WTC11 (cell line): Measurements from ENCODE around the gene TBC1D24. TPM values are rescaled to one million over a fixed set of nuclear protein-coding genes. Genes with fewer than 3 reads are reported as not detected.

Experiments used
- ATAC-seq: fragments of 200-7000 bp; cut with Tn5 transposase; 2 replicates; pipeline ENCODE4 v1.10.0; 2021; ENCODE audit warnings: mild to moderate bottlenecking, moderate library complexity
- CTCF ChIA-PET: fragments of 300-600 bp; sonication (Branson Sonifier 250); formaldehyde crosslinking; loops from one replicate; lab custom pipeline; 2021; ENCODE audit warnings: antibody characterized with exemption; lab: Charles Lee
- POLR2A ChIA-PET: fragments of 350-600 bp; sonication (Branson Sonifier 250); formaldehyde crosslinking; loops from one replicate; lab custom pipeline; 2021; ENCODE audit warnings: antibody characterized with exemption; lab: Charles Lee
- DNase-seq: peaks from one replicate; pipeline ENCODE4 v3.0.0; 2021; ENCODE audit warnings: low spot score
- H3K27ac Mint-ChIP-seq: 2 replicates; pipeline ENCODE4 v1.8.0; 2021; ENCODE audit warnings: mixed read lengths
- H3K27me3 Mint-ChIP-seq: 2 replicates; pipeline ENCODE4 v1.8.0; 2021; ENCODE audit warnings: low read depth, mild to moderate bottlenecking, moderate library complexity, mixed read lengths
- H3K36me3 Mint-ChIP-seq: 2 replicates; pipeline ENCODE4 v1.8.0; 2021; ENCODE audit warnings: mixed read lengths
- H3K4me1 Mint-ChIP-seq: 2 replicates; pipeline ENCODE4 v1.8.0; 2022; ENCODE audit warnings: mixed read lengths
- H3K4me3 Mint-ChIP-seq: 2 replicates; pipeline ENCODE4 v1.8.0; 2021; ENCODE audit warnings: mild to moderate bottlenecking, moderate library complexity, mixed read lengths
- H3K9me3 Mint-ChIP-seq: 2 replicates; pipeline ENCODE4 v1.8.0; 2021; ENCODE audit warnings: mixed read lengths
- AFF4 ChIP-seq: sonication (generic); formaldehyde crosslinking; IDR thresholded peaks from 2 replicates; pipeline ENCODE4 v1.8.1; 2023; ENCODE audit warnings: mild to moderate bottlenecking, missing genetic modification reagents, borderline replicate concordance
- ATF6 ChIP-seq: sonication (generic); formaldehyde crosslinking; IDR thresholded peaks from 2 replicates; pipeline ENCODE4 v1.8.1; 2023; ENCODE audit warnings: mild to moderate bottlenecking, missing genetic modification reagents
- CBFB ChIP-seq: sonication (generic); formaldehyde crosslinking; IDR thresholded peaks from 2 replicates; pipeline ENCODE4 v1.8.1; 2022; ENCODE audit warnings: mild to moderate bottlenecking, low read depth, missing genetic modification reagents
- CREB1 ChIP-seq: sonication (generic); formaldehyde crosslinking; IDR thresholded peaks from 2 replicates; pipeline ENCODE4 v1.8.0; 2023; ENCODE audit warnings: mild to moderate bottlenecking, missing genetic modification reagents
- CREM ChIP-seq: sonication (generic); formaldehyde crosslinking; IDR thresholded peaks from 2 replicates; pipeline ENCODE4 v1.8.1; 2022; ENCODE audit warnings: mild to moderate bottlenecking, missing genetic modification reagents, moderate library complexity
- E2F1 ChIP-seq: sonication (generic); formaldehyde crosslinking; IDR thresholded peaks from 2 replicates; pipeline ENCODE4 v1.8.0; 2022; ENCODE audit warnings: mild to moderate bottlenecking, missing genetic modification reagents
- ERG ChIP-seq: fragments of 250-450 bp; sonication (Bioruptor Pico); IDR thresholded peaks from 2 replicates; pipeline ENCODE4 v1.8.0; 2021; ENCODE audit warnings: mild to moderate bottlenecking
- FOXJ3 ChIP-seq: sonication (generic); formaldehyde crosslinking; IDR thresholded peaks from 2 replicates; pipeline ENCODE4 v1.9.0; 2021; ENCODE audit warnings: missing genetic modification reagents, mild to moderate bottlenecking, borderline replicate concordance
- KAT7 ChIP-seq: sonication (generic); formaldehyde crosslinking; IDR thresholded peaks from 2 replicates; pipeline ENCODE4 v1.8.1; 2023; ENCODE audit warnings: missing genetic modification reagents, mild to moderate bottlenecking, borderline replicate concordance
- MAX ChIP-seq: sonication (generic); formaldehyde crosslinking; IDR thresholded peaks from 2 replicates; pipeline ENCODE4 v1.8.0; 2022; ENCODE audit warnings: mild to moderate bottlenecking, missing genetic modification reagents
- MLX ChIP-seq: sonication (generic); formaldehyde crosslinking; IDR thresholded peaks from 2 replicates; pipeline ENCODE4 v1.8.1; 2023; ENCODE audit warnings: mild to moderate bottlenecking, missing genetic modification reagents, moderate library complexity
- NR1H2 ChIP-seq: sonication (generic); formaldehyde crosslinking; IDR thresholded peaks from 2 replicates; pipeline ENCODE4 v1.9.0; 2021; ENCODE audit warnings: mild to moderate bottlenecking, moderate library complexity, missing genetic modification reagents
- NR2C2 ChIP-seq: sonication (generic); formaldehyde crosslinking; IDR thresholded peaks from 2 replicates; pipeline ENCODE4 v1.8.0; 2022; ENCODE audit warnings: mild to moderate bottlenecking, missing genetic modification reagents
- OVOL2 ChIP-seq: fragments of 250-450 bp; sonication (Bioruptor Pico); IDR thresholded peaks from 2 replicates; pipeline ENCODE4 v1.9.0; 2021; ENCODE audit warnings: mild to moderate bottlenecking, borderline replicate concordance
- PRRX2 ChIP-seq: fragments of 250-450 bp; sonication (Bioruptor Pico); IDR thresholded peaks from 2 replicates; pipeline ENCODE4 v1.8.0; 2021; ENCODE audit warnings: mild to moderate bottlenecking
- RORB ChIP-seq: fragments of 250-450 bp; sonication (Bioruptor Pico); IDR thresholded peaks from 2 replicates; pipeline ENCODE4 v1.9.0; 2021; ENCODE audit warnings: mild to moderate bottlenecking
- TCF7 ChIP-seq: sonication (generic); formaldehyde crosslinking; IDR thresholded peaks from 2 replicates; pipeline ENCODE4 v1.8.0; 2022; ENCODE audit warnings: mild to moderate bottlenecking, low read depth, missing genetic modification reagents, moderate library complexity
- TEAD4 ChIP-seq: sonication (generic); formaldehyde crosslinking; IDR thresholded peaks from 2 replicates; pipeline ENCODE4 v1.8.0; 2022; ENCODE audit warnings: mild to moderate bottlenecking, missing genetic modification reagents
- TP53 ChIP-seq: sonication (generic); formaldehyde crosslinking; IDR thresholded peaks from 2 replicates; pipeline ENCODE4 v1.8.1; 2023; ENCODE audit warnings: mild to moderate bottlenecking, missing genetic modification reagents
- USF2 ChIP-seq: sonication (generic); formaldehyde crosslinking; IDR thresholded peaks from 2 replicates; pipeline ENCODE4 v1.8.1; 2023; ENCODE audit warnings: mild to moderate bottlenecking, missing genetic modification reagents, moderate library complexity
- ZNF121 ChIP-seq: sonication (generic); formaldehyde crosslinking; IDR thresholded peaks from 2 replicates; pipeline ENCODE4 v1.8.0; 2023; ENCODE audit warnings: missing genetic modification reagents
- ZNF423 ChIP-seq: fragments of 250-450 bp; sonication (Bioruptor Pico); IDR thresholded peaks from 2 replicates; pipeline ENCODE4 v2.1.2; 2022; ENCODE audit warnings: mild to moderate bottlenecking, moderate library complexity
- total RNA-seq: library from RNA; stranded (reverse); gene quantifications from 3 replicates; pipeline ENCODE4 v1.2.3, GENCODE V29; 2021

The TBC1D24 gene
- total RNA-seq, 1 experiment from 2014 or later = 21.0 TPM

GRCh38 chr16:2524339-2524938 lies 49.5 kb downstream of the TBC1D24 start:
- Mint-ChIP-seq H3K9me3 (no peaks in the 10 kb centered on the region), H3K36me3 (peaks cover 8% of the 10 kb centered on the region), H3K4me1 (peaks cover 13% of the 10 kb centered on the region), H3K27me3 (no peaks in the 10 kb centered on the region), H3K27ac (peak overlapping the region; percentile 77; the same call in 1 of the 2 replicates), H3K4me3 (no peak overlapping the region)
- TF ChIP-seq CBFB = no peak
- no peak for TF ChIP-seq MAX (CRISPR knock-in tag)
- no peak for TF ChIP-seq USF2 (CRISPR knock-in tag)
- TF ChIP-seq FOXJ3 = no peak
- no peak for TF ChIP-seq CREB1 (CRISPR knock-in tag)
- no peak for TF ChIP-seq TEAD4 (CRISPR knock-in tag)
- TF ChIP-seq PRRX2 = no peak
- TF ChIP-seq NR1H2 (CRISPR knock-in tag) = no peak
- no peak for TF ChIP-seq ERG
- TF ChIP-seq NR2C2 (CRISPR knock-in tag) = no peak
- no peak for TF ChIP-seq KAT7
- TF ChIP-seq RORB (CRISPR knock-in tag) = no peak
- no peak for TF ChIP-seq ATF6
- TF ChIP-seq MLX (CRISPR knock-in tag) = no peak
- no peak for DNase-seq
- peak; percentile 53 for ATAC-seq
- POLR2A ChIA-PET = no interaction called here
- CTCF ChIA-PET = interaction anchor here (0.6 to 1.3 kb wide), 5 partner anchors 8 to 74 kb away, joined by 3 to 5 read pairs (median 4); partner anchors contain the start of gene ATP6V0C

GRCh38 chr16:2526135-2526534 lies 51.2 kb downstream of the TBC1D24 start:
- no peak overlapping the region for H3K27ac Mint-ChIP-seq
- H3K9me3 Mint-ChIP-seq = no peaks in the 10 kb centered on the region
- CTCF ChIA-PET = interaction anchor here (1.1 kb wide), 1 partner anchor 11 kb away, joined by 4 read pairs; no protein-coding TSS in a partner anchor

More at GRCh38 chr16:2526135-2526534, 51.2 kb downstream of the TBC1D24 start:
- Mint-ChIP-seq H3K4me1 (peaks cover 10% of the 10 kb centered on the region), H3K36me3 (peaks cover 8% of the 10 kb centered on the region), H3K27me3 (no peaks in the 10 kb centered on the region), H3K4me3 (no peak overlapping the region)
- DNase-seq (no peak), ATAC-seq (no peak)
- POLR2A ChIA-PET = no interaction called here
- TF ChIP-seq FOXJ3 (no peak), E2F1 (CRISPR knock-in tag) (no peak), OVOL2 (no peak), ZNF121 (CRISPR knock-in tag) (no peak), TCF7 (no peak), CREM (no peak), AFF4 (CRISPR knock-in tag) (no peak), ZNF423 (CRISPR knock-in tag) (no peak), TP53 (no peak)
